CD4-positive, alpha-beta T cell treated with Interleukin-17A for 1 hour (primary cell): ENCODE results near the gene GPS1.

Experiments used
- DNase-seq: peaks from one replicate; pipeline ENCODE4 v3.0.0-alpha.2; 2020

Gene GPS1

GRCh38 chr17:82047379-82047778, 4.3 kb upstream of the GPS1 start:
- DNase-seq, result no peak

GRCh38 chr17:82047914-82048570, 3.7 kb upstream of the GPS1 start:
- no peak for DNase-seq

- DNase-seq, result no peak
These were observed 3.1 kb upstream of the GPS1 start for GRCh38 chr17:82048571-82048971.

GRCh38 chr17:82049106-82049505, 2.6 kb upstream of the GPS1 start:
- no peak for DNase-seq

- no peak for DNase-seq
These were observed 2.2 kb upstream of the GPS1 start for GRCh38 chr17:82049521-82049971.

GRCh38 chr17:82050152-82050760, 1.4 kb upstream of the GPS1 start:
- no peak for DNase-seq

GRCh38 chr17:82050761-82051641, 697 bp upstream of the GPS1 start:
- no peak for DNase-seq

- DNase-seq, result no peak
These were observed 951 bp downstream of the GPS1 start for GRCh38 chr17:82052638-82053059.

- no peak for DNase-seq
These were observed 1.4 kb downstream of the GPS1 start for GRCh38 chr17:82053130-82053529.

GRCh38 chr17:82053556-82054263, 2.0 kb downstream of the GPS1 start:
- DNase-seq, result no peak

- DNase-seq, result no peak
These were observed 2.8 kb downstream of the GPS1 start for GRCh38 chr17:82054351-82055022.

- no peak for DNase-seq
These were observed 3.6 kb downstream of the GPS1 start for GRCh38 chr17:82055023-82055964.

GRCh38 chr17:82055965-82056728, 4.4 kb downstream of the GPS1 start:
- DNase-seq, result no peak

- no peak for DNase-seq
These were observed 5.3 kb downstream of the GPS1 start for GRCh38 chr17:82056729-82057621.

- DNase-seq, result no peak
These were observed 6.6 kb downstream of the GPS1 start for GRCh38 chr17:82058230-82058854.

GRCh38 chr17:82058855-82059249, 7.2 kb downstream of the GPS1 start:
- DNase-seq, result no peak

GRCh38 chr17:82059272-82060000, 7.7 kb downstream of the GPS1 start:
- no peak for DNase-seq

GRCh38 chr17:82060001-82060380, 8.3 kb downstream of the GPS1 start:
- no peak for DNase-seq
